ENCODE measurements around the gene LRRC4. TPM values are rescaled to one million over a fixed set of nuclear protein-coding genes. Genes with fewer than 3 reads are reported as not detected.

The LRRC4 gene
- polyA plus RNA-seq, 1 of the 3 experiments (the other 2 are of a cell fraction): 0.44 TPM

GRCh38 chr7:128033246-128033645, 2.0 kb upstream of the LRRC4 start:
- Histone ChIP-seq H3K9ac (no peak overlapping the region), H3K27ac (ENCODE audit: low read depth in 2 of 2, low read length in 1 of 2) (no peak overlapping the region), H3K9me2 (no peaks in the 10 kb centered on the region), H3K4me1 (ENCODE audit: control insufficient read depth in 1 of 2, insufficient read depth in 2 of 2, low read depth in 1 of 2, low read length in 1 of 2) (peaks cover 0 to 10% of the 10 kb centered on the region in 2 experiments; a peak in 2 of 4 replicates), H2AFZ (ENCODE audit: low read depth) (no peak overlapping the region), H3K4me2 (no peak overlapping the region), H3K36me3 (replicated peaks in 1 of 2; ENCODE audit: control insufficient read depth in 1 of 2, insufficient read depth in 2 of 2, low read length in 1 of 2) (peaks cover 0 to 12% of the 10 kb centered on the region in 2 experiments), H4K20me1 (ENCODE audit: insufficient read depth) (peaks cover 85% of the 10 kb centered on the region), H3K4me3 (ENCODE audit: low read depth in 2 of 2, low read length in 1 of 2) (no peak overlapping the region), H3K9me3 (no peaks in the 10 kb centered on the region), H3K79me2 (ENCODE audit: insufficient read depth) (peaks cover 4% of the 10 kb centered on the region; the same call in 1 of the 2 replicates), H3F3A (replicated peaks; ENCODE audit: insufficient read depth) (no peaks in the 10 kb centered on the region), H3K27me3 (ENCODE audit: insufficient read depth) (no peaks in the 10 kb centered on the region)
- CTCF ChIA-PET: interaction anchor here (0.7 to 8.7 kb wide), 13 partner anchors 8 to 324 kb away, joined by 3 to 165 read pairs (median 4); no protein-coding TSS in a partner anchor
- 96% methylated on average over 9 of the region's 9 CpGs for WGBS (ENCODE audit: low lambda C conversion rate)
- DNase-seq: no peak
- POLR2A ChIA-PET: interaction anchor here (0.9 kb wide), 1 partner anchor 9 kb away, joined by 3 read pairs; no protein-coding TSS in a partner anchor
- TF ChIP-seq NRF1 (IDR thresholded peaks at IDR 0.05; ENCODE audit: low read depth, low read length) (no peak), MEF2A (IDR thresholded peaks at IDR 0.05; ENCODE audit: borderline replicate concordance, low read depth) (no peak), GATA2 (CRISPR knock-in tag; IDR thresholded peaks at IDR 0.05) (no peak), MXI1 (IDR thresholded peaks at IDR 0.05; ENCODE audit: low read depth, low read length) (no peak), MAX (IDR thresholded peaks at IDR 0.05; ENCODE audit: low read depth) (no peak), NFIC (IDR thresholded peaks at IDR 0.05; ENCODE audit: borderline replicate concordance) (no peak), CTCF (IDR thresholded peaks at IDR 0.05) (no peak), TEAD4 (IDR thresholded peaks at IDR 0.05; ENCODE audit: borderline replicate concordance, insufficient read depth) (no peak), FOXM1 (IDR thresholded peaks at IDR 0.05; ENCODE audit: low read depth) (no peak), SMC3 (IDR thresholded peaks at IDR 0.05; ENCODE audit: low read depth, low read length) (no peak), EZH2phosphoT487 (IDR thresholded peaks at IDR 0.05; ENCODE audit: borderline replicate concordance, low read depth) (no peak), POLR2AphosphoS5 (IDR thresholded peaks at IDR 0.05; ENCODE audit: low read depth, low read length) (no peak), ZBTB33 (IDR thresholded peaks at IDR 0.05; ENCODE audit: borderline replicate concordance, low read depth) (no peak), YY1 (IDR thresholded peaks at IDR 0.05; ENCODE audit: low read depth) (no peak), SIN3A (IDR thresholded peaks at IDR 0.05; ENCODE audit: borderline replicate concordance, low read depth, low read length) (no peak), TAF1 (IDR thresholded peaks at IDR 0.05; ENCODE audit: borderline replicate concordance, low read depth, low read length) (no peak)
- TF ChIP-seq, protein P1, sequence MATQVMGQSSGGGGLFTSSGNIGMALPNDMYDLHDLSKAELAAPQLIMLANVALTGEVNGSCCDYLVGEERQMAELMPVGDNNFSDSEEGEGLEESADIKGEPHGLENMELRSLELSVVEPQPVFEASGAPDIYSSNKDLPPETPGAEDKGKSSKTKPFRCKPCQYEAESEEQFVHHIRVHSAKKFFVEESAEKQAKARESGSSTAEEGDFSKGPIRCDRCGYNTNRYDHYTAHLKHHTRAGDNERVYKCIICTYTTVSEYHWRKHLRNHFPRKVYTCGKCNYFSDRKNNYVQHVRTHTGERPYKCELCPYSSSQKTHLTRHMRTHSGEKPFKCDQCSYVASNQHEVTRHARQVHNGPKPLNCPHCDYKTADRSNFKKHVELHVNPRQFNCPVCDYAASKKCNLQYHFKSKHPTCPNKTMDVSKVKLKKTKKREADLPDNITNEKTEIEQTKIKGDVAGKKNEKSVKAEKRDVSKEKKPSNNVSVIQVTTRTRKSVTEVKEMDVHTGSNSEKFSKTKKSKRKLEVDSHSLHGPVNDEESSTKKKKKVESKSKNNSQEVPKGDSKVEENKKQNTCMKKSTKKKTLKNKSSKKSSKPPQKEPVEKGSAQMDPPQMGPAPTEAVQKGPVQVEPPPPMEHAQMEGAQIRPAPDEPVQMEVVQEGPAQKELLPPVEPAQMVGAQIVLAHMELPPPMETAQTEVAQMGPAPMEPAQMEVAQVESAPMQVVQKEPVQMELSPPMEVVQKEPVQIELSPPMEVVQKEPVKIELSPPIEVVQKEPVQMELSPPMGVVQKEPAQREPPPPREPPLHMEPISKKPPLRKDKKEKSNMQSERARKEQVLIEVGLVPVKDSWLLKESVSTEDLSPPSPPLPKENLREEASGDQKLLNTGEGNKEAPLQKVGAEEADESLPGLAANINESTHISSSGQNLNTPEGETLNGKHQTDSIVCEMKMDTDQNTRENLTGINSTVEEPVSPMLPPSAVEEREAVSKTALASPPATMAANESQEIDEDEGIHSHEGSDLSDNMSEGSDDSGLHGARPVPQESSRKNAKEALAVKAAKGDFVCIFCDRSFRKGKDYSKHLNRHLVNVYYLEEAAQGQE (IDR thresholded peaks at IDR 0.05; ENCODE audit: low read depth, low read length): no peak
- TF ChIP-seq, protein P2, sequence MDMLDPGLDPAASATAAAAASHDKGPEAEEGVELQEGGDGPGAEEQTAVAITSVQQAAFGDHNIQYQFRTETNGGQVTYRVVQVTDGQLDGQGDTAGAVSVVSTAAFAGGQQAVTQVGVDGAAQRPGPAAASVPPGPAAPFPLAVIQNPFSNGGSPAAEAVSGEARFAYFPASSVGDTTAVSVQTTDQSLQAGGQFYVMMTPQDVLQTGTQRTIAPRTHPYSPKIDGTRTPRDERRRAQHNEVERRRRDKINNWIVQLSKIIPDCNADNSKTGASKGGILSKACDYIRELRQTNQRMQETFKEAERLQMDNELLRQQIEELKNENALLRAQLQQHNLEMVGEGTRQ (IDR thresholded peaks at IDR 0.05; ENCODE audit: borderline replicate concordance, low read depth, low read length): no peak
